Calu3 (cell line): ENCODE results near the gene BCO1. TPM values are rescaled to one million over a fixed set of nuclear protein-coding genes. Genes with fewer than 3 reads are reported as not detected.

Source experiments
- BruUV-seq: library from RNA; stranded (reverse); fragments of 400-500 nt; replicated peaks from 2 replicates; lab custom pipeline; 2021; lab: Mats Ljungman, UMichigan
- CTCF ChIA-PET: fragments of 300-600 bp; sonication (Branson Sonifier 250); formaldehyde crosslinking; loops from one replicate; lab custom pipeline; 2022; ENCODE audit warnings: antibody characterized with exemption; lab: Charles Lee
- DNase-seq: peaks from one replicate; pipeline ENCODE4 v3.0.0; 2022
- H3K27ac Mint-ChIP-seq: one replicate; pipeline ENCODE4 v1.8.0; 2022; ENCODE audit warnings: mixed read lengths; ENCODE audit not compliant: unreplicated experiment
- H3K27me3 Mint-ChIP-seq: one replicate; pipeline ENCODE4 v1.8.0; 2022; ENCODE audit warnings: mixed read lengths; ENCODE audit not compliant: unreplicated experiment
- H3K36me3 Mint-ChIP-seq: one replicate; pipeline ENCODE4 v1.8.0; 2022; ENCODE audit warnings: mild to moderate bottlenecking, moderate library complexity, mixed read lengths; ENCODE audit not compliant: insufficient read depth, unreplicated experiment
- H3K4me1 Mint-ChIP-seq: one replicate; pipeline ENCODE4 v1.8.0; 2022; ENCODE audit warnings: mild to moderate bottlenecking, low read depth, mixed read lengths; ENCODE audit not compliant: unreplicated experiment
- H3K4me3 Mint-ChIP-seq: one replicate; pipeline ENCODE4 v1.8.0; 2022; ENCODE audit warnings: mild to moderate bottlenecking, low read depth, moderate library complexity, mixed read lengths; ENCODE audit not compliant: unreplicated experiment
- H3K9me3 Mint-ChIP-seq: one replicate; pipeline ENCODE4 v1.8.0; 2022; ENCODE audit warnings: low read depth, mixed read lengths; ENCODE audit not compliant: unreplicated experiment
- CTCF ChIP-seq: fragments of 200-600 bp; IDR thresholded peaks from one replicate; pipeline ENCODE4 v1.8.0; 2022; ENCODE audit warnings: antibody characterized with exemption; ENCODE audit not compliant: unreplicated experiment
- intact Hi-C: fragments of 100-400 bp; cut with micrococcal nuclease; formaldehyde crosslinking; loops from one replicate; pipeline ENCODE4 v1.10.0; 2022; ENCODE audit not compliant: unreplicated experiment
- total RNA-seq: library from RNA; stranded (reverse); gene quantifications from 2 replicates; pipeline ENCODE4 v1.2.3, GENCODE V29; 2022

BCO1 gene
- total RNA-seq, 1 experiment from 2014 or later: 6.6 TPM

GRCh38 chr16:81293909-81294802, 55.7 kb downstream of the BCO1 start:
- Mint-ChIP-seq H3K27me3 (no peaks in the 10 kb centered on the region), H3K4me3 (peak overlapping the region; percentile 52), H3K36me3 (peaks cover 5% of the 10 kb centered on the region), H3K4me1 (peaks cover 23% of the 10 kb centered on the region), H3K27ac (peak overlapping the region; percentile 83), H3K9me3 (no peaks in the 10 kb centered on the region)
- BruUV-seq: no TSS peak
- TF ChIP-seq CTCF: no peak
- DNase-seq: no peak
- intact Hi-C loops: loop anchor here (1.0 kb wide), 1 partner anchor 20 kb away; the partner anchor contains the start of gene GAN
- CTCF ChIA-PET: interaction anchor here (1.4 kb wide), 1 partner anchor 31 kb away, joined by 4 read pairs; no protein-coding TSS in a partner anchor

- H3K27ac Mint-ChIP-seq: no peak overlapping the region
- no peaks in the 10 kb centered on the region for H3K9me3 Mint-ChIP-seq
- no peak overlapping the region for H3K4me3 Mint-ChIP-seq
- BruUV-seq: no TSS peak
- intact Hi-C loops: no loop called here
- DNase-seq: no peak
- no peaks in the 10 kb centered on the region for H3K27me3 Mint-ChIP-seq
- H3K4me1 Mint-ChIP-seq: peaks cover 23% of the 10 kb centered on the region
- CTCF ChIA-PET: no interaction called here
- TF ChIP-seq CTCF: no peak
- peaks cover 5% of the 10 kb centered on the region for H3K36me3 Mint-ChIP-seq
Measured at GRCh38 chr16:81296631-81297030, 58.1 kb downstream of the BCO1 start.

DNA sequence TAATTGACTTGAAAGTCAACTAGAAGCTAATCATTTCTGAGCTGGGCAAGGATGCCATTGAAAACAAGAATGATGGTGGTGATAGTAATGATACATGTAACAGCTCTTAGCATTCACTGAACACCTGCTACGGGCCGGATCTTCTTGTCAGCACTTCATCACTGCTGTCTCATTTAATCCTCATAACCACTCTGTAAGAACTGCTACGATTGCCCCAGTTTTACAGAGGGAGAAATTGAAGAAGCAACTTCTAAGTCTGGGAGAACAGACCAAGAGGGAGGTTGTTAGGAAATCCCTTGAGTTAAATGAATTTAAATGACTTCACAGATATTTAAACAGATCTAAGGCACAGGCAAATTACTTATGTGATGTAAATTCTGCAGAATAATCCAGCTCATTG, 69.3 kb downstream of the BCO1 start:
- Mint-ChIP-seq H3K4me3 (no peak overlapping the region), H3K9me3 (no peaks in the 10 kb centered on the region), H3K27ac (no peak overlapping the region), H3K4me1 (peaks cover 8% of the 10 kb centered on the region), H3K27me3 (no peaks in the 10 kb centered on the region), H3K36me3 (no peaks in the 10 kb centered on the region)
- no peak for TF ChIP-seq CTCF
- CTCF ChIA-PET: no interaction called here
- no peak for DNase-seq
- intact Hi-C loops: no loop called here
- BruUV-seq: no TSS peak

DNA sequence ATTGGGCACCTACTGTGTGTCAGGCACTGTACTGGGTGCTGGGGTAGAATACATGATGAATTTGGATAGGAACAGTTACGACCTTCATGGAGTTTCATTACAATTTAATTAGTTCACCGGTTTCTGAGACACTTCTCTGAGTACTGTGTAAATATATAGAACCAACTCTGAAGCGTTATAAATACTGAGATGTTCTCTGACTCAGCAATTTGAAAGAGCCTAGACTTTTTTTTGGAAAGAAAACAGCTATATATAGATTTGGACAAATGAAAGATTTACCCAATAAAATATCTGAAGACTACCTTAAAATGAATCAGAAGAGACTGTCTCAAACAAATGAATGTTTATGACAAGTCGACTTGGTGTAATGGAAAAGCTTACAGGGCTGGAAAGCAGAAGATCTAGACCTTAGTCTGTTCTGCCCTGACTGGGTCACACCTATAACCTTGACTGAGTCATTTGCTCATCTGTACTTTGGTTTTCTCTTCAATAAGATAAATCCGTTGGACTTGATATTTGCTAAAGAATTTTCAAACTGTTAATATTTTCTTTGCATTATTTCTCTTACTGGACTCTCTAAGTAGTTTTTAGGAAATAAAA, 71.7 kb downstream of the BCO1 start:
- CTCF ChIA-PET: interaction anchor here (0.6 to 1.3 kb wide), 2 partner anchors 32 to 147 kb away, joined by 3 to 7 read pairs; no protein-coding TSS in a partner anchor
- H3K27ac Mint-ChIP-seq: no peak overlapping the region
- H3K9me3 Mint-ChIP-seq: no peaks in the 10 kb centered on the region
- no peak for DNase-seq
- H3K4me1 Mint-ChIP-seq: peaks cover 26% of the 10 kb centered on the region
- no TSS peak for BruUV-seq
- peaks cover 22% of the 10 kb centered on the region for H3K36me3 Mint-ChIP-seq
- no peak overlapping the region for H3K4me3 Mint-ChIP-seq
- no peak for TF ChIP-seq CTCF
- intact Hi-C loops: loop anchor here (5.0 to 10.0 kb wide), 2 partner anchors 33 to 95 kb away; no protein-coding TSS in a partner anchor
- no peaks in the 10 kb centered on the region for H3K27me3 Mint-ChIP-seq
